Mesenchymal stem cell (in vitro differentiated cells and primary cell): Measurements from ENCODE around the gene RFTN1.

Source experiments
- DNase-seq: peaks from one replicate; pipeline ENCODE4 v3.0.0-alpha.2; 2013
- H2AFZ ChIP-seq: one replicate; pipeline ENCODE4 v1.6.1; 2013; ENCODE audit warnings: low read depth, mild to moderate bottlenecking, control low read depth, inconsistent platforms, low read length, moderate library complexity
- H2AK5ac ChIP-seq: 2 replicates; pipeline ENCODE4 v1.6.1; 2013; ENCODE audit warnings: low read length, moderate library complexity, mild to moderate bottlenecking, inconsistent platforms; ENCODE audit not compliant: severe bottlenecking
- H2BK120ac ChIP-seq: one replicate; pipeline ENCODE4 v1.6.1; 2013; ENCODE audit warnings: low read depth, mild to moderate bottlenecking, inconsistent platforms, low read length, moderate library complexity
- H2BK12ac ChIP-seq, 2 experiments: one replicate each; pipeline ENCODE4 v1.6.1; 2013; ENCODE audit warnings: inconsistent platforms in 2 of 2, low read length in 2 of 2, mild to moderate bottlenecking in 2 of 2, moderate library complexity in 2 of 2, control low read depth in 1 of 2
- H2BK15ac ChIP-seq: one replicate; pipeline ENCODE4 v1.6.1; 2013; ENCODE audit warnings: mild to moderate bottlenecking, low read depth, inconsistent platforms; ENCODE audit not compliant: poor library complexity, severe bottlenecking
- H2BK5ac ChIP-seq: 2 replicates; pipeline ENCODE4 v1.6.1; 2013; ENCODE audit warnings: low read depth, mild to moderate bottlenecking, low read length, control low read depth, inconsistent platforms; ENCODE audit not compliant: poor library complexity, severe bottlenecking
- H3K14ac ChIP-seq, 2 experiments: one replicate each; pipeline ENCODE4 v1.6.1; 2013; ENCODE audit warnings: inconsistent platforms in 2 of 2, low read length in 2 of 2, control low read depth in 1 of 2, mild to moderate bottlenecking in 1 of 2, moderate library complexity in 1 of 2
- H3K18ac ChIP-seq, 2 experiments: one replicate each; pipeline ENCODE4 v1.6.1; 2013; ENCODE audit warnings: inconsistent platforms in 2 of 2, low read length in 2 of 2, control low read depth in 1 of 2, low read depth in 1 of 2, mild to moderate bottlenecking in 1 of 2
- H3K23ac ChIP-seq, 2 experiments: one replicate each; pipeline ENCODE4 v1.6.1; 2013; ENCODE audit warnings: inconsistent platforms in 2 of 2, low read length in 2 of 2, mild to moderate bottlenecking in 2 of 2, moderate library complexity in 2 of 2, control low read depth in 1 of 2
- H3K27ac ChIP-seq: 2 replicates; pipeline ENCODE4 v1.5.1; 2013; ENCODE audit warnings: mild to moderate bottlenecking, moderate library complexity, low read length, control low read depth, inconsistent platforms; ENCODE audit not compliant: poor library complexity, severe bottlenecking
- H3K27me3 ChIP-seq, 2 experiments: 2 replicates each; pipeline versions ENCODE4 v1.6.1 to v1.7.0; 2013; ENCODE audit warnings: low read length in 2 of 2, mild to moderate bottlenecking in 2 of 2, moderate library complexity in 2 of 2, control low read depth in 1 of 2, inconsistent platforms in 1 of 2; ENCODE audit not compliant: control insufficient read depth in 1 of 2, insufficient read depth in 1 of 2
- H3K36me3 ChIP-seq, 2 experiments: 2 replicates each; pipeline versions ENCODE4 v1.6.1 to v1.7.0; 2013; ENCODE audit warnings: low read length in 2 of 2, control low read depth in 1 of 2, inconsistent platforms in 1 of 2, low read depth in 1 of 2, mild to moderate bottlenecking in 1 of 2; ENCODE audit not compliant: insufficient read depth in 2 of 2, control insufficient read depth in 1 of 2
- H3K4ac ChIP-seq, 2 experiments: one replicate each; pipeline ENCODE4 v1.6.1; 2013; ENCODE audit warnings: inconsistent platforms in 2 of 2, low read length in 2 of 2, mild to moderate bottlenecking in 2 of 2, moderate library complexity in 2 of 2, control low read depth in 1 of 2, low read depth in 1 of 2
- H3K4me1 ChIP-seq: 2 replicates; pipeline ENCODE4 v1.6.1; 2013; ENCODE audit warnings: low read depth, low read length, control low read depth; ENCODE audit not compliant: control insufficient read depth, insufficient read depth
- H3K4me2 ChIP-seq: 2 replicates; pipeline ENCODE4 v1.6.1; 2013; ENCODE audit warnings: low read length, mild to moderate bottlenecking, inconsistent platforms; ENCODE audit not compliant: poor library complexity, severe bottlenecking
- H3K4me3 ChIP-seq, 2 experiments: 2 replicates each; pipeline versions ENCODE4 v1.5.1 to v1.7.0; 2013; ENCODE audit warnings: low read length in 2 of 2, mild to moderate bottlenecking in 2 of 2, control low read depth in 1 of 2, low read depth in 1 of 2; ENCODE audit not compliant: insufficient read depth in 1 of 2
- H3K79me1 ChIP-seq: replicated peaks from 2 replicates; pipeline ENCODE4 v1.6.1; 2013; ENCODE audit warnings: mild to moderate bottlenecking, control low read depth, low read length, inconsistent platforms; ENCODE audit not compliant: poor library complexity, severe bottlenecking
- H3K9ac ChIP-seq: 2 replicates; pipeline ENCODE4 v1.7.0; 2013; ENCODE audit warnings: mild to moderate bottlenecking, low read length, moderate library complexity
- H3K9me3 ChIP-seq: 2 replicates; pipeline ENCODE4 v1.7.0; 2013; ENCODE audit warnings: mild to moderate bottlenecking, low read length; ENCODE audit not compliant: control insufficient read depth
- H4K8ac ChIP-seq: one replicate; pipeline ENCODE4 v1.6.1; 2013; ENCODE audit warnings: inconsistent platforms, mild to moderate bottlenecking, low read length, moderate library complexity
- H4K91ac ChIP-seq: one replicate; pipeline ENCODE4 v1.6.1; 2013; ENCODE audit warnings: mild to moderate bottlenecking, low read length, inconsistent platforms
- WGBS: methylation state at CpG from one replicate; pipeline ENCODE4 v1.1.7; 2013; ENCODE audit warnings: mixed read lengths; 5-methylcytosine and 5-hydroxymethylcytosine counted together

Gene RFTN1

GRCh38 chr3:16463119-16463518 lies 50.4 kb downstream of the RFTN1 start:
- Histone ChIP-seq H3K27me3 (no peaks in the 10 kb centered on the region), H3K4me1 (peaks cover 2% of the 10 kb centered on the region), H3K27ac (no peak overlapping the region), H3K18ac (no peak overlapping the region), H3K14ac (no peak overlapping the region), H3K4me3 (no peak overlapping the region), H2BK5ac (no peak overlapping the region), H3K4ac (no peak overlapping the region), H3K9me3 (no peaks in the 10 kb centered on the region), H3K4me2 (no peak overlapping the region), H3K36me3 (peaks cover 10 to 21% of the 10 kb centered on the region in 2 experiments), H4K8ac (no peak overlapping the region), H3K79me1 (peaks cover 35% of the 10 kb centered on the region), H2BK120ac (no peak overlapping the region), H2AK5ac (no peak overlapping the region), H2AFZ (no peak overlapping the region), H4K91ac (no peak overlapping the region), H3K9ac (no peak overlapping the region), H2BK15ac (no peak overlapping the region), H3K23ac (no peak overlapping the region), H2BK12ac (no peak overlapping the region)
- 100% methylated on average over 1 of the region's 1 CpG for WGBS
- DNase-seq: no peak

GRCh38 chr3:16462679-16463078 lies 50.8 kb downstream of the RFTN1 start:
- peaks cover 10 to 26% of the 10 kb centered on the region in 2 experiments for H3K36me3 ChIP-seq
- H3K4ac ChIP-seq: no peak overlapping the region
- H3K27me3 ChIP-seq: no peaks in the 10 kb centered on the region
- no peak for DNase-seq
- H3K27ac ChIP-seq: no peak overlapping the region
- H3K4me1 ChIP-seq: peaks cover 2% of the 10 kb centered on the region
- no peak overlapping the region for H2AFZ ChIP-seq
- H3K4me3 ChIP-seq: no peak overlapping the region
- 81% methylated on average over 5 of the region's 5 CpGs for WGBS
- H3K4me2 ChIP-seq: no peak overlapping the region
- no peak overlapping the region for H4K8ac ChIP-seq
- no peaks in the 10 kb centered on the region for H3K9me3 ChIP-seq
- H3K79me1 ChIP-seq: peaks cover 35% of the 10 kb centered on the region
- no peak overlapping the region for H2BK120ac ChIP-seq
- no peak overlapping the region for H3K14ac ChIP-seq
- no peak overlapping the region for H2BK5ac ChIP-seq
- H2BK12ac ChIP-seq: no peak overlapping the region
- no peak overlapping the region for H4K91ac ChIP-seq
- no peak overlapping the region for H2BK15ac ChIP-seq
- H3K23ac ChIP-seq: no peak overlapping the region
- H3K9ac ChIP-seq: no peak overlapping the region
- H2AK5ac ChIP-seq: no peak overlapping the region
- H3K18ac ChIP-seq: no peak overlapping the region

- no peak overlapping the region for H2AFZ ChIP-seq
- peaks cover 28% of the 10 kb centered on the region for H3K79me1 ChIP-seq
- no peak overlapping the region for H3K4ac ChIP-seq
- H3K23ac ChIP-seq: no peak overlapping the region
- no peak overlapping the region for H4K91ac ChIP-seq
- H2AK5ac ChIP-seq: no peak overlapping the region
- no peak overlapping the region for H3K18ac ChIP-seq
- H3K4me3 ChIP-seq: no peak overlapping the region
- no peaks in the 10 kb centered on the region for H3K9me3 ChIP-seq
- no peak overlapping the region for H3K14ac ChIP-seq
- no peaks in the 10 kb centered on the region for H3K27me3 ChIP-seq
- H3K4me1 ChIP-seq: peaks cover 2% of the 10 kb centered on the region
- peaks cover 6 to 21% of the 10 kb centered on the region in 2 experiments for H3K36me3 ChIP-seq
- no peak overlapping the region for H3K9ac ChIP-seq
- H3K27ac ChIP-seq: peak overlapping the region; percentile 5
- H2BK5ac ChIP-seq: no peak overlapping the region
- no peak overlapping the region for H2BK12ac ChIP-seq
- DNase-seq: no peak
- no peak overlapping the region for H4K8ac ChIP-seq
- no peak overlapping the region for H2BK120ac ChIP-seq
- no peak overlapping the region for H3K4me2 ChIP-seq
- no peak overlapping the region for H2BK15ac ChIP-seq
- 95% methylated on average over 3 of the region's 3 CpGs for WGBS
Measured at GRCh38 chr3:16461463-16462245, 51.8 kb downstream of the RFTN1 start.

GRCh38 chr3:16460886-16461285 lies 52.6 kb downstream of the RFTN1 start:
- H3K27me3 ChIP-seq: no peaks in the 10 kb centered on the region
- H3K4me2 ChIP-seq: no peak overlapping the region
- no peak overlapping the region for H2BK120ac ChIP-seq
- H3K9ac ChIP-seq: no peak overlapping the region
- H2BK12ac ChIP-seq: no peak overlapping the region
- no peak overlapping the region for H3K23ac ChIP-seq
- H2BK5ac ChIP-seq: no peak overlapping the region
- DNase-seq: no peak
- no peak overlapping the region for H3K4ac ChIP-seq
- over 99% methylated on average over 4 of the region's 4 CpGs for WGBS
- peaks cover 27% of the 10 kb centered on the region for H3K79me1 ChIP-seq
- H4K91ac ChIP-seq: no peak overlapping the region
- H2AK5ac ChIP-seq: peak overlapping the region; percentile 15
- no peak overlapping the region for H2AFZ ChIP-seq
- H3K4me1 ChIP-seq: peaks cover 2% of the 10 kb centered on the region
- H3K27ac ChIP-seq: no peak overlapping the region
- no peak overlapping the region for H3K4me3 ChIP-seq
- no peak overlapping the region for H3K14ac ChIP-seq
- no peak overlapping the region for H4K8ac ChIP-seq
- H3K9me3 ChIP-seq: no peaks in the 10 kb centered on the region
- no peak overlapping the region for H3K18ac ChIP-seq
- peaks cover 4 to 14% of the 10 kb centered on the region in 2 experiments for H3K36me3 ChIP-seq
- H2BK15ac ChIP-seq: no peak overlapping the region
